SK-N-SH (cell line): ENCODE results near the gene PRRX2. TPM values are rescaled to one million over a fixed set of nuclear protein-coding genes. Genes with fewer than 3 reads are reported as not detected.

Source experiments
- CTCF ChIA-PET: fragments of 300-600, 350-600 bp; formaldehyde crosslinking; extraction: SDS; loops from one replicate; lab custom pipeline; 2021; lab: Yijun Ruan, JAX
- POLR2A ChIA-PET: fragments of 350-600 bp; sonication (Branson Sonifier 250); formaldehyde crosslinking; extraction: SDS; loops from one replicate; lab custom pipeline; 2020; ENCODE audit warnings: antibody characterized with exemption, inconsistent platforms; lab: Yijun Ruan, JAX
- DNase-seq: peaks from one replicate; pipeline ENCODE4 v3.0.0; 2012
- H2AFZ ChIP-seq: fragments of 200-600 bp; sonication (generic); 2 replicates; pipeline ENCODE4 v1.8.1; 2016; ENCODE audit warnings: antibody characterized with exemption, mild to moderate bottlenecking, low read depth
- H3F3A ChIP-seq: fragments of 200-600 bp; sonication (generic); replicated peaks from 2 replicates; pipeline ENCODE3; 2016; ENCODE audit warnings: antibody characterized with exemption, mild to moderate bottlenecking; ENCODE audit not compliant: insufficient read depth
- H3K27ac ChIP-seq, 2 experiments: fragments of 200-500 bp in 1 of 2; fragments of 200-600 bp in 1 of 2; sonication (Bioruptor generic) in 1 of 2; sonication (generic), shearing (Covaris generic) in 1 of 2; 2 replicates each; pipeline versions ENCODE4 v1.5.1 to v1.6.1; 2014 to 2016; ENCODE audit warnings: low read depth in 2 of 2, inconsistent platforms in 1 of 2, low read length in 1 of 2, mild to moderate bottlenecking in 1 of 2, mixed read lengths in 1 of 2
- H3K27me3 ChIP-seq: fragments of 200-600 bp; sonication (generic), shearing (Covaris generic); 2 replicates; pipeline ENCODE4 v1.6.1; 2016; ENCODE audit warnings: mixed run types; ENCODE audit not compliant: insufficient read depth
- H3K36me3 ChIP-seq, 2 experiments: fragments of 200-500 bp in 1 of 2; fragments of 200-600 bp in 1 of 2; sonication (Bioruptor generic) in 1 of 2; sonication (generic) in 1 of 2; replicated peaks in 1 of 2; 2 replicates each; pipeline versions ENCODE3 to v1.5.1; 2014 to 2016; ENCODE audit warnings: low read length in 1 of 2, mild to moderate bottlenecking in 1 of 2; ENCODE audit not compliant: insufficient read depth in 2 of 2, control insufficient read depth in 1 of 2
- H3K4me1 ChIP-seq, 2 experiments: fragments of 200-500 bp in 1 of 2; fragments of 200-600 bp in 1 of 2; sonication (Bioruptor generic) in 1 of 2; sonication (generic), shearing (Covaris generic) in 1 of 2; 2 replicates each; pipeline versions ENCODE4 v1.5.1 to v1.6.1; 2014 to 2016; ENCODE audit warnings: low read depth in 1 of 2, low read length in 1 of 2, mixed run types in 1 of 2; ENCODE audit not compliant: insufficient read depth in 2 of 2, control insufficient read depth in 1 of 2
- H3K4me2 ChIP-seq: fragments of 200-600 bp; sonication (generic), shearing (Covaris generic); 2 replicates; pipeline ENCODE4 v1.6.1; 2017; ENCODE audit warnings: mixed run types
- H3K4me3 ChIP-seq, 2 experiments: fragments of 200-500 bp in 1 of 2; fragments of 200-600 bp in 1 of 2; sonication (Bioruptor generic) in 1 of 2; sonication (generic), shearing (Covaris generic) in 1 of 2; 2 replicates each; pipeline versions ENCODE4 v1.5.1 to v1.8.1; 2014 to 2016; ENCODE audit warnings: low read depth in 2 of 2, inconsistent platforms in 1 of 2, low read length in 1 of 2, mild to moderate bottlenecking in 1 of 2, mixed read lengths in 1 of 2, moderate library complexity in 1 of 2
- H3K79me2 ChIP-seq: fragments of 200-600 bp; sonication (generic); 2 replicates; pipeline ENCODE4 v1.8.1; 2017; ENCODE audit warnings: mild to moderate bottlenecking; ENCODE audit not compliant: insufficient read depth
- H3K9ac ChIP-seq: fragments of 200-600 bp; sonication (generic); 2 replicates; pipeline ENCODE4 v1.6.1; 2017; ENCODE audit warnings: mixed run types
- H3K9me2 ChIP-seq: fragments of 200-600 bp; sonication (generic); 2 replicates; pipeline ENCODE4 v1.6.1; 2017; ENCODE audit warnings: mixed run types
- H3K9me3 ChIP-seq: fragments of 200-600 bp; sonication (generic); 2 replicates; pipeline ENCODE4 v1.6.1; 2017; ENCODE audit warnings: mixed run types, mild to moderate bottlenecking, moderate library complexity
- H4K20me1 ChIP-seq: fragments of 200-600 bp; sonication (generic); 2 replicates; pipeline ENCODE4 v1.6.1; 2017; ENCODE audit warnings: mild to moderate bottlenecking, mixed run types; ENCODE audit not compliant: insufficient read depth
- ELF1 ChIP-seq: IDR thresholded peaks from 2 replicates; pipeline ENCODE4 v1.4.0; 2012
- FOSL2 ChIP-seq: IDR thresholded peaks from 2 replicates; pipeline ENCODE4 v1.4.0; 2012; ENCODE audit warnings: low read depth, mild to moderate bottlenecking, moderate library complexity, borderline replicate concordance
- FOXJ3 ChIP-seq: sonication (generic); formaldehyde crosslinking; IDR thresholded peaks from 2 replicates; pipeline ENCODE4 v1.5.1; 2020; ENCODE audit warnings: mild to moderate bottlenecking, missing genetic modification reagents
- RFX5 ChIP-seq: IDR thresholded peaks from 2 replicates; pipeline ENCODE4 v1.6.1; 2012; ENCODE audit warnings: mild to moderate bottlenecking, improper control_type of control experiment, low read length
- SIN3A ChIP-seq: IDR thresholded peaks from 2 replicates; pipeline ENCODE4 v1.6.1; 2012; ENCODE audit warnings: low read depth, mild to moderate bottlenecking, low read length, moderate library complexity, borderline replicate concordance
- TCF12 ChIP-seq: IDR thresholded peaks from 2 replicates; pipeline ENCODE4 v1.4.0; 2012
- YY1 ChIP-seq: IDR thresholded peaks from 2 replicates; pipeline ENCODE4 v1.4.0; 2012; ENCODE audit warnings: low read depth, mild to moderate bottlenecking
- WGBS: methylation state at CpG from one replicate; pipeline ENCODE4 v1.1.6; 2017; ENCODE audit warnings: low lambda C conversion rate; 5-methylcytosine and 5-hydroxymethylcytosine counted together
- polyA plus RNA-seq, 3 experiments: library from polyadenylated mRNA; depleted of rRNA; stranded (reverse); fragments of >200 nt; gene quantifications; 2 replicates each; pipeline ENCODE4 v1.2.3, GENCODE V29; 2012
- TF ChIP-seq, protein P1 (sequence below): fragments of 200-600 bp; sonication (generic); IDR thresholded peaks from 2 replicates; pipeline ENCODE4 v1.6.1; 2017; ENCODE audit warnings: antibody characterized with exemption, mild to moderate bottlenecking, moderate library complexity
- TF ChIP-seq, protein P2 (sequence below): IDR thresholded peaks from 2 replicates; pipeline ENCODE4 v1.4.0; 2012; ENCODE audit warnings: low read depth, borderline replicate concordance

PRRX2 gene
- polyA plus RNA-seq, 1 of the 3 experiments (the other 2 are of a cell fraction) = 0.84 TPM

GRCh38 chr9:129719135-129719534, 53.7 kb downstream of the PRRX2 start:
- no peaks in the 10 kb centered on the region for H4K20me1 ChIP-seq
- no peaks in the 10 kb centered on the region for H3K36me3 ChIP-seq
- no peaks in the 10 kb centered on the region for H3F3A ChIP-seq
- H2AFZ ChIP-seq = no peak overlapping the region
- no peaks in the 10 kb centered on the region for H3K9me3 ChIP-seq
- 93% methylated on average over 38 of the region's 38 CpGs for WGBS
- H3K4me2 ChIP-seq = no peak overlapping the region
- POLR2A ChIA-PET = no interaction called here
- H3K9ac ChIP-seq = no peak overlapping the region
- H3K79me2 ChIP-seq = no peaks in the 10 kb centered on the region
- H3K4me3 ChIP-seq = no peak overlapping the region
- no peaks in the 10 kb centered on the region for H3K4me1 ChIP-seq
- no peak overlapping the region for H3K27ac ChIP-seq
- CTCF ChIA-PET = interaction anchor here (1.7 kb wide), 2 partner anchors 10 to 65 kb away, joined by 4 to 9 read pairs; no protein-coding TSS in a partner anchor
- no peak for DNase-seq
- H3K9me2 ChIP-seq = no peaks in the 10 kb centered on the region
- no peak for TF ChIP-seq YY1
- no peak for TF ChIP-seq ELF1
- no peak for TF ChIP-seq FOXJ3 (CRISPR knock-in tag)
- no peak for TF ChIP-seq FOSL2
- no peak for TF ChIP-seq SIN3A
- no peak for TF ChIP-seq TCF12
- TF ChIP-seq RFX5 = no peak
- TF ChIP-seq, all 33 proteins: peak for 0
- H3K27me3 ChIP-seq = no peaks in the 10 kb centered on the region

DNA sequence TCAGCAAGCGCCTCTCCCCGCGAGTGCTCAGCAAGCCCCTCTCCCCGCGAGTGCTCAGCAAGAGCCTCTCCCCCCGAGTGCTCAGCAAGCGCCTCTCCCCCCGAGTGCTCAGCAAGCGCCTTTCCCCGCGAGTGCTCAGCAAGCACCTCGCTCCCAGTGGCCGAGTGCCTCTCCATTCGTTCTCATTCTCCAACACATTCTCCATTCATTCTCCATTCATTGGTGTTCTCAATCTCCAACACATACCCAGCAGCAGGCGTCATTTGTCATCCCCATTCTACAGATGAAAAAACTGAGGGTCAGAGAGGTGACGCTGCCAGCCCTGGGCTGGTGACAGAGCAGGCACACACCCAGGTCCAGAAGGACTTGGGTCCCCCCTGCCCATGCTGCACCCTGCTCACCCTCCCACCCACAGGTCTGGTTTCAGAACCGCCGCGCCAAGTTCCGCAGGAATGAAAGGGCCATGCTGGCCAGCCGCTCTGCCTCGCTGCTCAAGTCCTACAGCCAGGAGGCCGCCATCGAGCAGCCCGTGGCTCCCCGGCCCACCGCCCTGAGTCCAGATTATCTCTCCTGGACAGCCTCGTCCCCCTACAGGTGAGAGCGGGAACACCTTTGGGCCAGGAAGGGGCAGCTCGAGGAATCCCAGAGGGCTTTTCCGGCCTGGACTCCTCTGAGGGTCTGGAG, 54.9 kb downstream of the PRRX2 start:
- Histone ChIP-seq H3K27me3 (no peaks in the 10 kb centered on the region), H4K20me1 (no peaks in the 10 kb centered on the region), H3K79me2 (no peaks in the 10 kb centered on the region), H2AFZ (no peak overlapping the region), H3K27ac (no peak overlapping the region), H3K36me3 (no peaks in the 10 kb centered on the region), H3K9ac (no peak overlapping the region), H3K9me2 (no peaks in the 10 kb centered on the region), H3K4me1 (no peaks in the 10 kb centered on the region; a peak in 1 of 4 replicates), H3F3A (no peaks in the 10 kb centered on the region), H3K9me3 (no peaks in the 10 kb centered on the region), H3K4me2 (no peak overlapping the region), H3K4me3 (no peak overlapping the region)
- ChIA-PET POLR2A (no interaction called here), CTCF (interaction anchor here (0.7 to 1.3 kb wide), 4 partner anchors 17 to 61 kb away, joined by 3 read pairs; no protein-coding TSS in a partner anchor)
- DNase-seq = peak; percentile 68
- TF ChIP-seq, protein P1, sequence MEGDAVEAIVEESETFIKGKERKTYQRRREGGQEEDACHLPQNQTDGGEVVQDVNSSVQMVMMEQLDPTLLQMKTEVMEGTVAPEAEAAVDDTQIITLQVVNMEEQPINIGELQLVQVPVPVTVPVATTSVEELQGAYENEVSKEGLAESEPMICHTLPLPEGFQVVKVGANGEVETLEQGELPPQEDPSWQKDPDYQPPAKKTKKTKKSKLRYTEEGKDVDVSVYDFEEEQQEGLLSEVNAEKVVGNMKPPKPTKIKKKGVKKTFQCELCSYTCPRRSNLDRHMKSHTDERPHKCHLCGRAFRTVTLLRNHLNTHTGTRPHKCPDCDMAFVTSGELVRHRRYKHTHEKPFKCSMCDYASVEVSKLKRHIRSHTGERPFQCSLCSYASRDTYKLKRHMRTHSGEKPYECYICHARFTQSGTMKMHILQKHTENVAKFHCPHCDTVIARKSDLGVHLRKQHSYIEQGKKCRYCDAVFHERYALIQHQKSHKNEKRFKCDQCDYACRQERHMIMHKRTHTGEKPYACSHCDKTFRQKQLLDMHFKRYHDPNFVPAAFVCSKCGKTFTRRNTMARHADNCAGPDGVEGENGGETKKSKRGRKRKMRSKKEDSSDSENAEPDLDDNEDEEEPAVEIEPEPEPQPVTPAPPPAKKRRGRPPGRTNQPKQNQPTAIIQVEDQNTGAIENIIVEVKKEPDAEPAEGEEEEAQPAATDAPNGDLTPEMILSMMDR = peak; percentile 36
- TF ChIP-seq, protein P2, sequence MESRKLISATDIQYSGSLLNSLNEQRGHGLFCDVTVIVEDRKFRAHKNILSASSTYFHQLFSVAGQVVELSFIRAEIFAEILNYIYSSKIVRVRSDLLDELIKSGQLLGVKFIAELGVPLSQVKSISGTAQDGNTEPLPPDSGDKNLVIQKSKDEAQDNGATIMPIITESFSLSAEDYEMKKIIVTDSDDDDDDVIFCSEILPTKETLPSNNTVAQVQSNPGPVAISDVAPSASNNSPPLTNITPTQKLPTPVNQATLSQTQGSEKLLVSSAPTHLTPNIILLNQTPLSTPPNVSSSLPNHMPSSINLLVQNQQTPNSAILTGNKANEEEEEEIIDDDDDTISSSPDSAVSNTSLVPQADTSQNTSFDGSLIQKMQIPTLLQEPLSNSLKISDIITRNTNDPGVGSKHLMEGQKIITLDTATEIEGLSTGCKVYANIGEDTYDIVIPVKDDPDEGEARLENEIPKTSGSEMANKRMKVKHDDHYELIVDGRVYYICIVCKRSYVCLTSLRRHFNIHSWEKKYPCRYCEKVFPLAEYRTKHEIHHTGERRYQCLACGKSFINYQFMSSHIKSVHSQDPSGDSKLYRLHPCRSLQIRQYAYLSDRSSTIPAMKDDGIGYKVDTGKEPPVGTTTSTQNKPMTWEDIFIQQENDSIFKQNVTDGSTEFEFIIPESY = no peak
- 87% methylated on average over 20 of the region's 31 CpGs for WGBS
